ENCODE results near the gene CERCAM. TPM values are rescaled to one million over a fixed set of nuclear protein-coding genes. Genes with fewer than 3 reads are reported as not detected.

Gene CERCAM
- total RNA-seq, 4 donors from 2014 or later, result 4.5 to 19.7 (median 7.8) TPM

GRCh38 chr9:128383791-128384190 lies 36.9 kb upstream of the CERCAM start:
- Histone ChIP-seq H3K9me3 (no peaks in the 10 kb centered on the region), H3K4me3 (no peak overlapping the region), H3K4me1 (no peaks in the 10 kb centered on the region), H3K36me3 (peaks cover 0 to 17% (median 8%) of the 10 kb centered on the region in 4 donors), H3K27ac (no peak overlapping the region), H3K27me3 (no peaks in the 10 kb centered on the region)
- in situ Hi-C loops (cut with MboI; ENCODE audit: low pct_ligation_motif_present in 1 of 4, low pct_unique_long_range_greater_than_20kb in 1 of 4, low sequenced_read_pairs in 3 of 4), result no loop called here
- TF ChIP-seq EP300 (IDR thresholded peaks at IDR 0.05; ENCODE audit: low read depth) (no peak), POLR2A (IDR thresholded peaks at IDR 0.05) (no peak), POLR2AphosphoS5 (IDR thresholded peaks at IDR 0.05) (no peak), CTCF (IDR thresholded peaks at IDR 0.05) (no peak)
- intact Hi-C loops (cut with DNase I; ENCODE audit: low total_unique reads), result no loop called here
- DNase-seq, result no peak
- WGBS, 2 donors (ENCODE audit: low coverage in 1 of 2), result 89% methylated on average over 8 of the region's 8 CpGs; no CpG with 5 or more reads in 1 of the 2 donors

- intact Hi-C loops (cut with DNase I; ENCODE audit: low total_unique reads) (no loop called here), in situ Hi-C loops (cut with MboI; ENCODE audit: low pct_ligation_motif_present in 1 of 4, low pct_unique_long_range_greater_than_20kb in 1 of 4, low sequenced_read_pairs in 3 of 4) (no loop called here)
- Histone ChIP-seq H3K27me3 (no peaks in the 10 kb centered on the region), H3K4me3 (no peak overlapping the region), H3K9me3 (no peaks in the 10 kb centered on the region), H3K4me1 (no peaks in the 10 kb centered on the region), H3K27ac (no peak overlapping the region), H3K36me3 (peaks cover 0 to 16% (median 8%) of the 10 kb centered on the region in 4 donors)
- no peak for DNase-seq
- TF ChIP-seq POLR2A (IDR thresholded peaks at IDR 0.05), result no peak
- TF ChIP-seq EP300 (IDR thresholded peaks at IDR 0.05; ENCODE audit: low read depth), result no peak
- no peak for TF ChIP-seq CTCF (IDR thresholded peaks at IDR 0.05)
- TF ChIP-seq POLR2AphosphoS5 (IDR thresholded peaks at IDR 0.05), result no peak
- 91 to 92% methylated on average over 1 to 7 of the region's 7 CpGs for WGBS, 2 donors (ENCODE audit: low coverage in 1 of 2)
Measured at GRCh38 chr9:128384801-128385495, 35.7 kb upstream of the CERCAM start.

GRCh38 chr9:128385496-128386460 lies 34.9 kb upstream of the CERCAM start:
- Histone ChIP-seq H3K9me3 (no peaks in the 10 kb centered on the region), H3K27ac (no peak overlapping the region), H3K4me1 (no peaks in the 10 kb centered on the region), H3K36me3 (peaks cover 0 to 16% (median 8%) of the 10 kb centered on the region in 4 donors), H3K27me3 (no peaks in the 10 kb centered on the region), H3K4me3 (no peak overlapping the region)
- in situ Hi-C loops (cut with MboI; ENCODE audit: low pct_ligation_motif_present in 1 of 4, low pct_unique_long_range_greater_than_20kb in 1 of 4, low sequenced_read_pairs in 3 of 4), result no loop called here
- 88 to 93% methylated on average over 3 to 18 of the region's 18 CpGs for WGBS, 2 donors (ENCODE audit: low coverage in 1 of 2)
- TF ChIP-seq CTCF (IDR thresholded peaks at IDR 0.05) (no peak), EP300 (IDR thresholded peaks at IDR 0.05; ENCODE audit: low read depth) (no peak), POLR2AphosphoS5 (IDR thresholded peaks at IDR 0.05) (no peak), POLR2A (IDR thresholded peaks at IDR 0.05) (no peak)
- no peak for DNase-seq
- intact Hi-C loops (cut with DNase I; ENCODE audit: low total_unique reads), result no loop called here

- WGBS, 2 donors (ENCODE audit: low coverage in 1 of 2), result 86 to 93% methylated on average over 2 to 10 of the region's 10 CpGs
- TF ChIP-seq POLR2AphosphoS5 (IDR thresholded peaks at IDR 0.05) (no peak), POLR2A (IDR thresholded peaks at IDR 0.05) (no peak), CTCF (IDR thresholded peaks at IDR 0.05) (no peak), EP300 (IDR thresholded peaks at IDR 0.05; ENCODE audit: low read depth) (no peak)
- Histone ChIP-seq H3K27me3 (no peaks in the 10 kb centered on the region), H3K4me3 (no peak overlapping the region), H3K4me1 (no peaks in the 10 kb centered on the region), H3K36me3 (peaks cover 0 to 21% (median 8%) of the 10 kb centered on the region in 4 donors), H3K9me3 (no peaks in the 10 kb centered on the region), H3K27ac (no peak overlapping the region)
- in situ Hi-C loops (cut with MboI; ENCODE audit: low pct_ligation_motif_present in 1 of 4, low pct_unique_long_range_greater_than_20kb in 1 of 4, low sequenced_read_pairs in 3 of 4) (no loop called here), intact Hi-C loops (cut with DNase I; ENCODE audit: low total_unique reads) (no loop called here)
- no peak for DNase-seq
Measured at GRCh38 chr9:128388150-128388549, 32.5 kb upstream of the CERCAM start.
